Tibial nerve (tissue), 4 donors: ENCODE measurements around the gene FBXO27. TPM values are rescaled to one million over a fixed set of nuclear protein-coding genes. Genes with fewer than 3 reads are reported as not detected.

Experiments used
- DNase-seq, 2 donors: peaks; one replicate each; pipeline ENCODE4 v3.0.0-alpha.2; 2019; ENCODE audit warnings: low spot score in 2 of 2
- H3K27ac ChIP-seq, 4 donors: fragments of 200-600 bp; sonication (generic) in 3 of 4; one replicate each; pipeline ENCODE4 v1.5.1; 2017 to 2019; ENCODE audit warnings: mild to moderate bottlenecking in 1 of 4
- H3K27me3 ChIP-seq, 2 donors: fragments of 200-600 bp; sonication (generic) in 1 of 2; one replicate each; pipeline versions ENCODE4 v1.5.1 to v1.6.0; 2017 to 2019
- H3K36me3 ChIP-seq, 3 donors: fragments of 200-600 bp; sonication (generic); one replicate each; pipeline ENCODE4 v1.5.1; 2018 to 2019
- H3K4me1 ChIP-seq, 4 donors: fragments of 200-600 bp; sonication (generic) in 3 of 4; one replicate each; pipeline ENCODE4 v1.5.1; 2017 to 2019
- H3K4me3 ChIP-seq, 4 donors: fragments of 200-600 bp; sonication (generic) in 3 of 4; one replicate each; pipeline ENCODE4 v1.5.1; 2017 to 2019; ENCODE audit warnings: mild to moderate bottlenecking in 1 of 4, moderate library complexity in 1 of 4
- H3K9me3 ChIP-seq, 4 donors: fragments of 200-600 bp; sonication (generic) in 3 of 4; one replicate each; pipeline ENCODE4 v1.5.1; 2017 to 2019
- CTCF ChIP-seq, 5 experiments: fragments of 200-600 bp in 3 of 5; fragments of 450-650 bp in 2 of 5; sonication (generic) in 3 of 5; IDR thresholded peaks; one replicate each; pipeline ENCODE4 v1.5.1; 2016 to 2019; ENCODE audit warnings: antibody characterized with exemption in 5 of 5, mild to moderate bottlenecking in 3 of 5, moderate library complexity in 2 of 5
- EP300 ChIP-seq, 2 donors: sonication (generic); formaldehyde crosslinking; IDR thresholded peaks; one replicate each; pipeline ENCODE4 v1.6.1; 2017; ENCODE audit warnings: antibody characterized with exemption in 2 of 2, mild to moderate bottlenecking in 1 of 2
- POLR2A ChIP-seq, 2 donors: fragments of 450-650 bp; IDR thresholded peaks; one replicate each; pipeline ENCODE4 v1.6.1; 2017; ENCODE audit warnings: antibody characterized with exemption in 2 of 2, mild to moderate bottlenecking in 2 of 2, moderate library complexity in 2 of 2
- WGBS, 2 donors: methylation state at CpG; one replicate each; pipeline ENCODE4 v1.1.5; 2018; 5-methylcytosine and 5-hydroxymethylcytosine counted together
- total RNA-seq, 4 donors: library from RNA; depleted of rRNA; stranded (reverse); fragments of >200 nt; gene quantifications; one replicate each; pipeline ENCODE4 v1.1.0, GENCODE V29; 2016

The FBXO27 gene
- total RNA-seq, 4 donors from 2014 or later, result 3.6 to 8.0 (median 5.9) TPM

GRCh38 chr19:38977445-38978325 lies 54.7 kb downstream of the FBXO27 start:
- 82 to 87% methylated on average over 15 of the region's 15 CpGs for WGBS, 2 donors
- H3K27me3 ChIP-seq, result no peaks in the 10 kb centered on the region
- peaks cover 0 to 16% (median 0%) of the 10 kb centered on the region in 4 donors for H3K4me1 ChIP-seq
- no peaks in the 10 kb centered on the region for H3K36me3 ChIP-seq
- H3K4me3 ChIP-seq, result no peak overlapping the region
- TF ChIP-seq CTCF (IDR thresholded peaks at IDR 0.05) (no peak), POLR2A (IDR thresholded peaks at IDR 0.05) (no peak), EP300 (IDR thresholded peaks at IDR 0.05) (no peak)
- no peaks in the 10 kb centered on the region for H3K9me3 ChIP-seq
- no peak for DNase-seq
- H3K27ac ChIP-seq, result no peak overlapping the region

GRCh38 chr19:38975861-38976271 lies 56.5 kb downstream of the FBXO27 start:
- no peaks in the 10 kb centered on the region for H3K36me3 ChIP-seq
- no peaks in the 10 kb centered on the region for H3K9me3 ChIP-seq
- peaks cover 0 to 16% (median 0%) of the 10 kb centered on the region in 4 donors for H3K4me1 ChIP-seq
- H3K27ac ChIP-seq, result peak overlapping the region; percentile 87 to 96 (median 90)
- no peaks in the 10 kb centered on the region for H3K27me3 ChIP-seq
- H3K4me3 ChIP-seq, result peak overlapping the region; percentile 55 to 76 (median 63)
- DNase-seq, result no peak
- WGBS, 2 donors, result 4 to 6% methylated on average over 7 to 16 of the region's 22 CpGs
- TF ChIP-seq EP300 (IDR thresholded peaks at IDR 0.05) (no peak), POLR2A (IDR thresholded peaks at IDR 0.05) (no peak), CTCF (IDR thresholded peaks at IDR 0.05) (no peak)

- no peaks in the 10 kb centered on the region for H3K27me3 ChIP-seq
- DNase-seq, result peak; percentile 29 to 34
- peaks cover 0 to 21% (median 0%) of the 10 kb centered on the region in 4 donors for H3K4me1 ChIP-seq
- H3K9me3 ChIP-seq, result no peaks in the 10 kb centered on the region
- TF ChIP-seq CTCF (IDR thresholded peaks at IDR 0.05) (peak in 1 of 5 experiments; percentile 10), POLR2A (IDR thresholded peaks at IDR 0.05) (no peak), EP300 (IDR thresholded peaks at IDR 0.05) (peak in 1 of 2 donors; percentile 37)
- H3K36me3 ChIP-seq, result peaks cover 0 to 3% (median 0%) of the 10 kb centered on the region in 3 donors
- WGBS, 2 donors, result 1 to 10% methylated on average over 14 to 30 of the region's 63 CpGs
- peak within 1 kb of the TSS; percentile 87 to 96 (median 90) for H3K27ac ChIP-seq
- peak within 1 kb of the TSS; percentile 55 to 76 (median 63) for H3K4me3 ChIP-seq
Observed at GRCh38 chr19:38975214-38975860, 57.0 kb downstream of the FBXO27 start, which contains the start of gene FBXO17. Gene FBXO17 (minus strand): TSS chr19:38975742. CDS start chr19:38950319, 25,423 bp downstream.

- peak overlapping the region; percentile 87 to 96 (median 90) for H3K27ac ChIP-seq
- no peak for DNase-seq
- no peaks in the 10 kb centered on the region for H3K9me3 ChIP-seq
- 20 to 21% methylated on average over 19 of the region's 19 CpGs for whole genome bisulfite sequencing, 2 donors
- TF ChIP-seq POLR2A (IDR thresholded peaks at IDR 0.05) (no peak), CTCF (IDR thresholded peaks at IDR 0.05) (no peak), EP300 (IDR thresholded peaks at IDR 0.05) (no peak)
- H3K27me3 ChIP-seq, result no peaks in the 10 kb centered on the region
- H3K4me3 ChIP-seq, result peak overlapping the region; percentile 55 to 76 (median 63)
- peaks cover 0 to 5% (median 0%) of the 10 kb centered on the region in 3 donors for H3K36me3 ChIP-seq
- H3K4me1 ChIP-seq, result peaks cover 0 to 21% (median 0%) of the 10 kb centered on the region in 4 donors
Observed at GRCh38 chr19:38974624-38975213, 57.6 kb downstream of the FBXO27 start.

Other genes with a start within 250 kb of the FBXO27 start
- gene LGALS7B, start 243.3 kb downstream of the FBXO27 start, total RNA-seq, result not detected
- gene LGALS4, start 219.6 kb downstream of the FBXO27 start, total RNA-seq, result 1 to 10 TPM in 1 of 4 donors, under 1 TPM in 2, not detected in 1; 0.20 to 2.1 (median 0.63) TPM
- gene ECH1, start 200.8 kb downstream of the FBXO27 start, total RNA-seq, result 100 to 1,000 TPM in 3 of 4 donors, 10 to 100 TPM in 1; 81.8 to 135 (median 119) TPM
- gene HNRNPL, start 182.6 kb downstream of the FBXO27 start, total RNA-seq, result 100 to 1,000 TPM; 170 to 205 (median 179) TPM
- gene RINL, start 154.3 kb downstream of the FBXO27 start, total RNA-seq, result 10 to 100 TPM in 2 of 4 donors, 1 to 10 TPM in 2; 8.4 to 28.8 (median 11.6) TPM
- 100 to 1,000 TPM; 108 to 154 (median 129) TPM for gene SIRT2, start 132.9 kb downstream of the FBXO27 start, total RNA-seq
- 10 to 100 TPM; 16.0 to 33.0 (median 25.2) TPM for gene NFKBIB, start 132.6 kb downstream of the FBXO27 start, total RNA-seq
- not detected for gene CCER2, start 120.4 kb downstream of the FBXO27 start, total RNA-seq
- gene SARS2, start 101.8 kb downstream of the FBXO27 start, total RNA-seq, result 10 to 100 TPM; 12.7 to 21.6 (median 15.8) TPM
- gene MRPS12, start 101.6 kb downstream of the FBXO27 start, total RNA-seq, result 10 to 100 TPM; 29.9 to 43.9 (median 33.1) TPM
- 10 to 100 TPM; 31.9 to 59.6 (median 54.0) TPM for gene FBXO17, start 56.8 kb downstream of the FBXO27 start, total RNA-seq
- 1 to 10 TPM in 3 of 4 donors, under 1 TPM in 1; 0.90 to 3.1 (median 1.6) TPM for gene ACP7, start 51.8 kb upstream of the FBXO27 start, total RNA-seq
- 10 to 100 TPM; 22.9 to 45.1 (median 32.3) TPM for gene PAK4, start 93.2 kb upstream of the FBXO27 start, total RNA-seq
- not detected for gene NCCRP1, start 164.4 kb upstream of the FBXO27 start, total RNA-seq
- gene SYCN, start 171.7 kb upstream of the FBXO27 start, total RNA-seq, result 1 to 10 TPM in 2 of 4 donors, not detected in 2; 1.3 to 6.0 TPM
- gene IFNL3, start 212.5 kb upstream of the FBXO27 start, total RNA-seq, result not detected
- gene IFNL4, start 216.3 kb upstream of the FBXO27 start, total RNA-seq, result not detected
- gene IFNL2, start 235.8 kb upstream of the FBXO27 start, total RNA-seq, result not detected